GM21526 (cell line): ENCODE data around the gene TSPYL4.

Experiments used
- ATAC-seq: cut with Tn5 transposase; IDR thresholded peaks from one replicate; pipeline ENCODE4 v1.9.1; 2021; ENCODE audit warnings: moderate library complexity; ENCODE audit not compliant: unreplicated experiment, low FRiP score

Gene TSPYL4

GRCh38 chr6:116234689-116235088, 19.2 kb downstream of the TSPYL4 start:
- ATAC-seq: no peak

GRCh38 chr6:116229287-116229913, 24.5 kb downstream of the TSPYL4 start:
- ATAC-seq: no peak

GRCh38 chr6:116223355-116223754, 30.5 kb downstream of the TSPYL4 start:
- ATAC-seq: no peak

- ATAC-seq: no peak
Observed at GRCh38 chr6:116221911-116222310, 32.0 kb downstream of the TSPYL4 start.

GRCh38 chr6:116221067-116221466, 32.8 kb downstream of the TSPYL4 start:
- no peak for ATAC-seq

- ATAC-seq: no peak
Observed at GRCh38 chr6:116218866-116219265, 35.0 kb downstream of the TSPYL4 start.

- ATAC-seq: no peak
Observed at GRCh38 chr6:116218172-116218633, 35.7 kb downstream of the TSPYL4 start.

- peak; percentile 58 for ATAC-seq
Observed at GRCh38 chr6:116217069-116217468, 36.8 kb downstream of the TSPYL4 start.

- ATAC-seq: no peak
Observed at GRCh38 chr6:116215414-116215813, 38.5 kb downstream of the TSPYL4 start.

GRCh38 chr6:116214681-116215080, 39.2 kb downstream of the TSPYL4 start:
- ATAC-seq: no peak

GRCh38 chr6:116210750-116211425, 43.0 kb downstream of the TSPYL4 start:
- ATAC-seq: no peak

GRCh38 chr6:116210316-116210715, 43.6 kb downstream of the TSPYL4 start:
- no peak for ATAC-seq

GRCh38 chr6:116208056-116208785, 45.7 kb downstream of the TSPYL4 start:
- ATAC-seq: no peak

- no peak for ATAC-seq
Observed at GRCh38 chr6:116206231-116206903, 47.5 kb downstream of the TSPYL4 start.

GRCh38 chr6:116205281-116205680, 48.6 kb downstream of the TSPYL4 start:
- no peak for ATAC-seq

GRCh38 chr6:116201538-116201937, 52.3 kb downstream of the TSPYL4 start:
- ATAC-seq: no peak

- ATAC-seq: no peak
Observed at GRCh38 chr6:116200619-116201249, 53.1 kb downstream of the TSPYL4 start.
